Rectal smooth muscle tissue (tissue), 1 donor: ENCODE data around the gene CCNY.

Experiments used
- H3K27ac ChIP-seq: one replicate; pipeline ENCODE4 v1.7.0; 2013; ENCODE audit warnings: low read depth, low read length, inconsistent platforms
- H3K27me3 ChIP-seq: one replicate; pipeline ENCODE4 v1.7.0; 2013; ENCODE audit warnings: low read length; ENCODE audit not compliant: control insufficient read depth, insufficient read depth
- H3K36me3 ChIP-seq: one replicate; pipeline ENCODE4 v1.7.0; 2013; ENCODE audit warnings: low read length; ENCODE audit not compliant: control insufficient read depth, insufficient read depth
- H3K4me1 ChIP-seq: one replicate; pipeline ENCODE4 v1.7.0; 2013; ENCODE audit warnings: low read length; ENCODE audit not compliant: control insufficient read depth, insufficient read depth
- H3K4me3 ChIP-seq: one replicate; pipeline ENCODE4 v1.7.0; 2013; ENCODE audit warnings: low read length
- H3K9ac ChIP-seq: one replicate; pipeline ENCODE4 v1.7.0; 2013; ENCODE audit warnings: low read length

Gene CCNY

GRCh38 chr10:35421553-35422178 is 85.4 kb downstream of the CCNY start:
- Histone ChIP-seq H3K27me3 (no peaks in the 10 kb centered on the region), H3K9ac (no peak overlapping the region), H3K4me1 (peaks cover 38% of the 10 kb centered on the region), H3K4me3 (peak overlapping the region; percentile 19), H3K27ac (peak overlapping the region; percentile 90), H3K36me3 (no peaks in the 10 kb centered on the region)

GRCh38 chr10:35422228-35422627 is 85.9 kb downstream of the CCNY start:
- Histone ChIP-seq H3K27ac (peak overlapping the region; percentile 90), H3K4me1 (peaks cover 33% of the 10 kb centered on the region), H3K4me3 (no peak overlapping the region), H3K27me3 (no peaks in the 10 kb centered on the region), H3K36me3 (no peaks in the 10 kb centered on the region), H3K9ac (no peak overlapping the region)

- Histone ChIP-seq H3K4me1 (peaks cover 32% of the 10 kb centered on the region), H3K4me3 (no peak overlapping the region), H3K36me3 (no peaks in the 10 kb centered on the region)
Observed at GRCh38 chr10:35423505-35424306, 87.4 kb downstream of the CCNY start.

GRCh38 chr10:35424680-35425285 is 88.5 kb downstream of the CCNY start:
- H3K9ac ChIP-seq = no peak overlapping the region
- H3K4me1 ChIP-seq = peaks cover 32% of the 10 kb centered on the region
- H3K36me3 ChIP-seq = no peaks in the 10 kb centered on the region
- H3K27ac ChIP-seq = peak overlapping the region; percentile 37
- no peaks in the 10 kb centered on the region for H3K27me3 ChIP-seq
- no peak overlapping the region for H3K4me3 ChIP-seq

More at GRCh38 chr10:35423505-35424306, 87.4 kb downstream of the CCNY start:
- no peak overlapping the region for H3K27ac ChIP-seq
- no peak overlapping the region for H3K9ac ChIP-seq
- no peaks in the 10 kb centered on the region for H3K27me3 ChIP-seq

- peaks cover 29% of the 10 kb centered on the region for H3K4me1 ChIP-seq
- no peak overlapping the region for H3K27ac ChIP-seq
- no peaks in the 10 kb centered on the region for H3K27me3 ChIP-seq
- no peak overlapping the region for H3K4me3 ChIP-seq
- H3K36me3 ChIP-seq = no peaks in the 10 kb centered on the region
- no peak overlapping the region for H3K9ac ChIP-seq
Observed at GRCh38 chr10:35425595-35425994, 89.3 kb downstream of the CCNY start.

GRCh38 chr10:35426657-35427056 is 90.3 kb downstream of the CCNY start:
- Histone ChIP-seq H3K36me3 (no peaks in the 10 kb centered on the region), H3K27ac (no peak overlapping the region), H3K4me3 (no peak overlapping the region), H3K9ac (no peak overlapping the region), H3K4me1 (peaks cover 18% of the 10 kb centered on the region), H3K27me3 (no peaks in the 10 kb centered on the region)

- no peak overlapping the region for H3K4me3 ChIP-seq
- no peak overlapping the region for H3K27ac ChIP-seq
- no peak overlapping the region for H3K9ac ChIP-seq
- H3K27me3 ChIP-seq = no peaks in the 10 kb centered on the region
- H3K4me1 ChIP-seq = peaks cover 11% of the 10 kb centered on the region
- no peaks in the 10 kb centered on the region for H3K36me3 ChIP-seq
Observed at GRCh38 chr10:35427543-35427942, 91.2 kb downstream of the CCNY start.

- Histone ChIP-seq H3K36me3 (no peaks in the 10 kb centered on the region), H3K4me1 (peaks cover 8% of the 10 kb centered on the region), H3K27ac (no peak overlapping the region), H3K4me3 (no peak overlapping the region), H3K9ac (no peak overlapping the region), H3K27me3 (no peaks in the 10 kb centered on the region)
Observed at GRCh38 chr10:35428521-35428920, 92.2 kb downstream of the CCNY start.

- no peaks in the 10 kb centered on the region for H3K4me1 ChIP-seq
- H3K27me3 ChIP-seq = no peaks in the 10 kb centered on the region
- H3K4me3 ChIP-seq = no peak overlapping the region
- H3K36me3 ChIP-seq = no peaks in the 10 kb centered on the region
- H3K9ac ChIP-seq = no peak overlapping the region
- H3K27ac ChIP-seq = no peak overlapping the region
Observed at GRCh38 chr10:35432781-35433338, 96.6 kb downstream of the CCNY start.

GRCh38 chr10:35433851-35434426 is 97.6 kb downstream of the CCNY start:
- Histone ChIP-seq H3K4me3 (no peak overlapping the region), H3K27ac (no peak overlapping the region), H3K36me3 (no peaks in the 10 kb centered on the region), H3K9ac (no peak overlapping the region), H3K27me3 (no peaks in the 10 kb centered on the region), H3K4me1 (no peaks in the 10 kb centered on the region)

- Histone ChIP-seq H3K4me1 (no peaks in the 10 kb centered on the region), H3K27me3 (no peaks in the 10 kb centered on the region), H3K4me3 (no peak overlapping the region), H3K9ac (no peak overlapping the region), H3K36me3 (no peaks in the 10 kb centered on the region), H3K27ac (no peak overlapping the region)
Observed at GRCh38 chr10:35434533-35434932, 98.2 kb downstream of the CCNY start.

GRCh38 chr10:35435824-35436223 is 99.5 kb downstream of the CCNY start:
- no peak overlapping the region for H3K9ac ChIP-seq
- no peaks in the 10 kb centered on the region for H3K4me1 ChIP-seq
- no peak overlapping the region for H3K4me3 ChIP-seq
- no peaks in the 10 kb centered on the region for H3K36me3 ChIP-seq
- H3K27me3 ChIP-seq = no peaks in the 10 kb centered on the region
- H3K27ac ChIP-seq = no peak overlapping the region
